ENCODE data around the gene TEX264.

Gene TEX264

GRCh38 chr3:51676102-51676640 lies 5.1 kb downstream of the TEX264 start:
- no peak for DNase-seq

- no peak for DNase-seq
Measured at GRCh38 chr3:51677358-51677757, 6.3 kb downstream of the TEX264 start.

GRCh38 chr3:51678186-51678585 lies 7.1 kb downstream of the TEX264 start:
- no peak for DNase-seq

GRCh38 chr3:51678641-51679040 lies 7.6 kb downstream of the TEX264 start:
- no peak for DNase-seq

- DNase-seq: no peak
Measured at GRCh38 chr3:51679318-51679717, 8.3 kb downstream of the TEX264 start.

GRCh38 chr3:51679777-51680176 lies 8.7 kb downstream of the TEX264 start:
- no peak for DNase-seq

GRCh38 chr3:51680196-51680595 lies 9.1 kb downstream of the TEX264 start:
- DNase-seq: no peak

- DNase-seq: no peak
Measured at GRCh38 chr3:51680663-51681230, 9.7 kb downstream of the TEX264 start.

GRCh38 chr3:51681453-51681852 lies 10.4 kb downstream of the TEX264 start:
- no peak for DNase-seq

GRCh38 chr3:51682079-51682478 lies 11.0 kb downstream of the TEX264 start:
- DNase-seq: peak; percentile 26

- no peak for DNase-seq
Measured at GRCh38 chr3:51682526-51682925, 11.5 kb downstream of the TEX264 start.

- DNase-seq: no peak
Measured at GRCh38 chr3:51683566-51683965, 12.5 kb downstream of the TEX264 start.

- DNase-seq: no peak
Measured at GRCh38 chr3:51684971-51685751, 14.1 kb downstream of the TEX264 start.

GRCh38 chr3:51686056-51686455 lies 15.0 kb downstream of the TEX264 start:
- DNase-seq: no peak

GRCh38 chr3:51686512-51687215 lies 15.6 kb downstream of the TEX264 start:
- DNase-seq: no peak

GRCh38 chr3:51687431-51688205 lies 16.6 kb downstream of the TEX264 start:
- no peak for DNase-seq

- no peak for DNase-seq
Measured at GRCh38 chr3:51688206-51688600, 17.2 kb downstream of the TEX264 start.

- no peak for DNase-seq
Measured at GRCh38 chr3:51691021-51691420, 20.0 kb downstream of the TEX264 start.

GRCh38 chr3:51691949-51692348 lies 20.9 kb downstream of the TEX264 start:
- no peak for DNase-seq

- DNase-seq: no peak
Measured at GRCh38 chr3:51692980-51693395, 21.9 kb downstream of the TEX264 start.

- no peak for DNase-seq
Measured at GRCh38 chr3:51696954-51697353, 25.9 kb downstream of the TEX264 start.

- no peak for DNase-seq
Measured at GRCh38 chr3:51698209-51698608, 27.2 kb downstream of the TEX264 start.

- DNase-seq: no peak
Measured at GRCh38 chr3:51700403-51700802, 29.4 kb downstream of the TEX264 start.
